IMR-90 (cell line): ENCODE results near the gene EHD4. TPM values are rescaled to one million over a fixed set of nuclear protein-coding genes. Genes with fewer than 3 reads are reported as not detected.

Experiments
- ATAC-seq: fragments of 200-7000 bp; cut with Tn5 transposase; 2 replicates; pipeline ENCODE4 v1.9.1; 2020; ENCODE audit warnings: low read depth, mild to moderate bottlenecking, moderate library complexity
- BruUV-seq: library from RNA; stranded (reverse); fragments of 400-500 nt; replicated peaks from 2 replicates; lab custom pipeline; 2021; lab: Mats Ljungman, UMichigan
- CTCF ChIA-PET: fragments of 300-600 bp; formaldehyde crosslinking; extraction: SDS; loops from one replicate; lab custom pipeline; 2021; ENCODE audit warnings: antibody characterized with exemption; lab: Yijun Ruan, JAX
- POLR2A ChIA-PET: fragments of 300-600 bp; sonication (Branson Sonifier 250); formaldehyde crosslinking; loops from one replicate; lab custom pipeline; 2022; ENCODE audit warnings: antibody characterized with exemption; ENCODE audit not compliant: unreplicated experiment; lab: Charles Lee
- DNase-seq: peaks from one replicate; pipeline ENCODE4 v3.0.0; 2013
- H2AFZ ChIP-seq: replicated peaks from 2 replicates; pipeline ENCODE3; 2013; ENCODE audit warnings: low read length, mild to moderate bottlenecking; ENCODE audit not compliant: poor library complexity
- H2AK5ac ChIP-seq: 2 replicates; pipeline ENCODE4 v1.6.1; 2013; ENCODE audit warnings: low read depth, low read length, inconsistent platforms
- H2AK9ac ChIP-seq: replicated peaks from 2 replicates; pipeline ENCODE3; 2013; ENCODE audit warnings: mild to moderate bottlenecking, low read depth, low read length, moderate library complexity; ENCODE audit not compliant: poor library complexity
- H2BK120ac ChIP-seq: 2 replicates; pipeline ENCODE4 v1.6.1; 2013; ENCODE audit warnings: low read depth, low read length, inconsistent platforms
- H2BK15ac ChIP-seq: 3 replicates; pipeline ENCODE4 v1.6.1; 2013; ENCODE audit warnings: low read depth, low read length, inconsistent platforms
- H2BK20ac ChIP-seq: 2 replicates; pipeline ENCODE4 v1.6.1; 2013; ENCODE audit warnings: low read depth, mild to moderate bottlenecking, inconsistent platforms, low read length, moderate library complexity
- H2BK5ac ChIP-seq: 2 replicates; pipeline ENCODE4 v1.6.1; 2013; ENCODE audit warnings: mild to moderate bottlenecking, low read depth, low read length, inconsistent platforms; ENCODE audit not compliant: poor library complexity, severe bottlenecking
- H3K14ac ChIP-seq: replicated peaks from 2 replicates; pipeline ENCODE4 v1.6.1; 2013; ENCODE audit warnings: low read depth, low read length, inconsistent platforms
- H3K18ac ChIP-seq: 2 replicates; pipeline ENCODE4 v1.6.1; 2013; ENCODE audit warnings: low read depth, low read length, control low read depth
- H3K23ac ChIP-seq: 2 replicates; pipeline ENCODE4 v1.6.1; 2013; ENCODE audit warnings: low read depth, low read length, inconsistent platforms
- H3K27ac ChIP-seq: 2 replicates; pipeline ENCODE4 v1.5.1; 2013; ENCODE audit warnings: mild to moderate bottlenecking, control low read depth, low read length; ENCODE audit not compliant: insufficient read depth
- H3K27me3 ChIP-seq: 2 replicates; pipeline ENCODE4 v1.6.1; 2013; ENCODE audit warnings: low read length; ENCODE audit not compliant: control insufficient read depth, insufficient read depth
- H3K36me3 ChIP-seq: 2 replicates; pipeline ENCODE4 v1.6.1; 2013; ENCODE audit warnings: low read length, mixed read lengths; ENCODE audit not compliant: control insufficient read depth, insufficient read depth
- H3K4ac ChIP-seq: 2 replicates; pipeline ENCODE4 v1.6.1; 2013; ENCODE audit warnings: low read depth, low read length, inconsistent platforms
- H3K4me1 ChIP-seq: 2 replicates; pipeline ENCODE4 v1.6.1; 2013; ENCODE audit warnings: low read length, mixed read lengths; ENCODE audit not compliant: control insufficient read depth, insufficient read depth
- H3K4me2 ChIP-seq: 2 replicates; pipeline ENCODE4 v1.6.1; 2013; ENCODE audit warnings: low read depth, mild to moderate bottlenecking, control low read depth, low read length, moderate library complexity
- H3K4me3 ChIP-seq: 2 replicates; pipeline ENCODE4 v1.5.1; 2013; ENCODE audit warnings: low read depth, mild to moderate bottlenecking, control low read depth, low read length, moderate library complexity; ENCODE audit not compliant: insufficient read depth
- H3K56ac ChIP-seq: 2 replicates; pipeline ENCODE4 v1.6.1; 2013; ENCODE audit warnings: low read length, inconsistent platforms; ENCODE audit not compliant: insufficient read depth; ENCODE audit errors: extremely low read depth
- H3K79me1 ChIP-seq, 2 experiments: 2 replicates each; pipeline ENCODE4 v1.6.1; 2013; ENCODE audit warnings: low read length in 2 of 2, inconsistent platforms in 1 of 2, low read depth in 1 of 2
- H3K9ac ChIP-seq: 2 replicates; pipeline ENCODE4 v1.6.1; 2013; ENCODE audit warnings: low read depth, low read length, control low read depth
- H3K9me1 ChIP-seq: 2 replicates; pipeline ENCODE4 v1.6.1; 2013; ENCODE audit warnings: low read length, inconsistent platforms; ENCODE audit not compliant: insufficient read depth
- H3K9me3 ChIP-seq: 2 replicates; pipeline ENCODE4 v1.6.1; 2013; ENCODE audit warnings: low read length; ENCODE audit not compliant: control insufficient read depth, insufficient read depth
- H4K20me1 ChIP-seq: 2 replicates; pipeline ENCODE4 v1.6.1; 2013; ENCODE audit warnings: low read length, inconsistent platforms; ENCODE audit not compliant: insufficient read depth
- H4K5ac ChIP-seq: 2 replicates; pipeline ENCODE4 v1.6.1; 2013; ENCODE audit warnings: mild to moderate bottlenecking, low read depth, low read length, control low read depth
- H4K8ac ChIP-seq, 2 experiments: 2 replicates each; pipeline ENCODE4 v1.6.1; 2013; ENCODE audit warnings: low read depth in 2 of 2, low read length in 2 of 2, control low read depth in 1 of 2, inconsistent platforms in 1 of 2
- H4K91ac ChIP-seq: 2 replicates; pipeline ENCODE4 v1.6.1; 2013; ENCODE audit warnings: low read depth, low read length, inconsistent platforms; ENCODE audit not compliant: insufficient read depth
- NFE2L2 ChIP-seq: fragments of 150-350 bp; IDR thresholded peaks from 2 replicates; pipeline ENCODE4 v1.6.1; 2016; ENCODE audit warnings: low read depth, mild to moderate bottlenecking, low read length
- RFX5 ChIP-seq: IDR thresholded peaks from 2 replicates; pipeline ENCODE4 v1.8.0; 2012; ENCODE audit warnings: low read depth, mild to moderate bottlenecking, low read length, moderate library complexity
- WGBS, 2 experiments: methylation state at CpG; one replicate each; pipeline versions ENCODE4 v1.1.5 to v1.1.7; 2013; ENCODE audit warnings: missing lambda C conversion rate in 2 of 2; ENCODE audit not compliant: insufficient read length in 1 of 2; ENCODE audit errors: extremely low coverage in 2 of 2; 5-methylcytosine and 5-hydroxymethylcytosine counted together
- dilution Hi-C: fragments of 300-500 bp; cut with HindIII; formaldehyde crosslinking; loops from one replicate; pipeline ENCODE4 v1.14.3; 2018; ENCODE audit warnings: low sequenced_read_pairs; ENCODE audit not compliant: unreplicated experiment
- in situ Hi-C: fragments of 300-500 bp; cut with MboI; formaldehyde crosslinking; loops from 3 replicates; pipeline ENCODE4 v1.14.3; 2019; ENCODE audit warnings: low sequenced_read_pairs, inconsistent platforms, mixed read lengths
- intact Hi-C: fragments of 100-400 bp; cut with micrococcal nuclease; formaldehyde crosslinking; loops from 2 replicates; pipeline ENCODE4 v1.10.0; 2022
- polyA plus RNA-seq, 3 experiments: library from polyadenylated mRNA; depleted of rRNA; stranded (reverse); fragments of >200 nt; gene quantifications; 2 replicates each; pipeline ENCODE4 v1.2.3, GENCODE V29; 2012; ENCODE audit warnings: low replicate concordance in 1 of 3
- total RNA-seq: library from RNA; depleted of rRNA; stranded (reverse); fragments of >200 nt; gene quantifications from 2 replicates; pipeline ENCODE4 v1.2.3, GENCODE V29; 2012
- TF ChIP-seq, protein P1 (sequence below): fragments of 150-350 bp; IDR thresholded peaks from 2 replicates; pipeline ENCODE4 v1.6.1; 2016; ENCODE audit warnings: low read depth, mild to moderate bottlenecking, low read length, moderate library complexity, borderline replicate concordance

Gene EHD4
- total and polyA plus RNA-seq, 2 of the 4 experiments (the other 2 are of a cell fraction) = 21.0 to 29.0 TPM

DNA sequence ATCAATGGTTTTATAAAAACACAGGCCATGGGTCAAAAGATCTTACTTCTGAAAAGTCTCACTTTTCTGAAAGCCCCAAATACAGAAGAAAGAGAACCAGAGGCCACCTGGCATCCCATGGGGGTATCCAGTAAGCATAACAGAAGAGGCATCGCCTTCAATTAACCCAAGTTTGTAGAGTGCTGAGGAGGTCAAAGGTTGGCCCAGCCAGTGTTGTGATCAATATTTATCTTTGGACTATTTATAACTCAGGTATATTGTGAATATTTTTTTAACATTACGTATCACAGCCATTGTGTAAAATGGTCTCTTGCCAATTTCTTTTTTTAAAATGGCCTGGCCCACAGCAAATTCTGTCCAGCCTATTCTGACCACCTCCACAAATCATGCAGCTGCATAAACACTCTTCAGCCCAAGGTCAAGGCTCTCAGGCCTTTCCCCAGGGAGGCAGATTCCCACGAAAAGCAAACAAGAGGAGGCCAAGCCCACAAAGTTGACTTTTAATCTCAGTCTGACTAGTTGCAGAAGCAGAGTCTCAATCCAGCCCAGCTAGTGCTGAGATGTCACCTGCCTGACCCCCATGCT is 52.3 kb downstream of the EHD4 start (continued):
- TF ChIP-seq, protein P1, sequence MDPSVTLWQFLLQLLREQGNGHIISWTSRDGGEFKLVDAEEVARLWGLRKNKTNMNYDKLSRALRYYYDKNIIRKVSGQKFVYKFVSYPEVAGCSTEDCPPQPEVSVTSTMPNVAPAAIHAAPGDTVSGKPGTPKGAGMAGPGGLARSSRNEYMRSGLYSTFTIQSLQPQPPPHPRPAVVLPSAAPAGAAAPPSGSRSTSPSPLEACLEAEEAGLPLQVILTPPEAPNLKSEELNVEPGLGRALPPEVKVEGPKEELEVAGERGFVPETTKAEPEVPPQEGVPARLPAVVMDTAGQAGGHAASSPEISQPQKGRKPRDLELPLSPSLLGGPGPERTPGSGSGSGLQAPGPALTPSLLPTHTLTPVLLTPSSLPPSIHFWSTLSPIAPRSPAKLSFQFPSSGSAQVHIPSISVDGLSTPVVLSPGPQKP = no peak

DNA sequence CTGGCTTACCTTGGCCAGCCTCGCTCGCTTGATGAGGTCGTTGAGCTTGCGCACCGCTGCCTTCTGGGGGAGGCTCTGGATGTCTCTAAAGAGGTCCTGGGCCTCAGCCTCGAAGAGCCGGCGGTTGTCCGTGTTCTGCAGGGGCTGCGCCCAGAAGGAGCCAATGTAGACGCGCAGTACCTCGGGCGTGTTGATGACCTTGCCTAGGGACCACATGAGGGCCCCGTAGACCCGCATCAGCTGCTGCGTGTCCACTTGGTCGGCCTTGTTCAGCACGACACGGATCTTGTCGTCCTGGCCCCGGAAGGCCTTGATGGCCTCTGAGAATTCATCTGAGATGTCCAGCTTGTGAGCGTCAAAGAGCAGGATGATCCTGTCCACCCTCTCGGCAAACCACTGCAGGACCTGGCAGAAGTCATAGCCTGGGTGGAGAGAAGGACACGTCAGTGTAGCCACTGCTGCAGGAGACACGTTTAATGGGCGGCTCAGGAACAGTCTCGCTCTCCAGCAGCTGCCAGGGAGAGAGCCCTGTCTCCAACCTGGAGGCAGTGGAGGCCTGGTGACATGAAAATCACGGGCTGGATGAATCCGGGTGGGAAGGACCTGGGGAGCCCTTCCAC is 53.0 kb downstream of the EHD4 start:
- peaks cover 7% of the 10 kb centered on the region for H3K36me3 ChIP-seq
- H2AK9ac ChIP-seq = peak overlapping the region; percentile 33
- H3K18ac ChIP-seq = no peak overlapping the region
- H2AFZ ChIP-seq = no peak overlapping the region
- dilution Hi-C loops (no loop called here), in situ Hi-C loops (no loop called here), intact Hi-C loops (no loop called here)
- no peak overlapping the region for H4K5ac ChIP-seq
- H3K4me2 ChIP-seq = no peak overlapping the region
- peaks cover 36% of the 10 kb centered on the region for H3K9me1 ChIP-seq
- DNase-seq = no peak
- no TSS peak for BruUV-seq
- H2BK120ac ChIP-seq = peak overlapping the region; percentile 50; the same call in 1 of the 2 replicates
- H3K23ac ChIP-seq = no peak overlapping the region
- peak overlapping the region; percentile 31; the same call in 1 of the 2 replicates for H4K91ac ChIP-seq
- H3K27me3 ChIP-seq = no peaks in the 10 kb centered on the region
- peak overlapping the region; percentile 32; the same call in 1 of the 3 replicates for H2BK15ac ChIP-seq
- no peak overlapping the region for H3K27ac ChIP-seq
- H4K20me1 ChIP-seq = peaks cover 24% of the 10 kb centered on the region
- peak overlapping the region; percentile 49 for H3K4ac ChIP-seq
- H3K4me1 ChIP-seq = peaks cover 22% of the 10 kb centered on the region
- H3K56ac ChIP-seq = no peak overlapping the region
- H3K4me3 ChIP-seq = no peak overlapping the region
- no peak for ATAC-seq
- peaks cover 16 to 80% of the 10 kb centered on the region in 2 experiments for H3K79me1 ChIP-seq
- no peak overlapping the region for H3K9ac ChIP-seq
- H3K9me3 ChIP-seq = no peaks in the 10 kb centered on the region
- peak overlapping the region; percentile 51; the same call in 1 of the 2 replicates for H2BK20ac ChIP-seq
- ChIA-PET POLR2A (no interaction called here), CTCF (no interaction called here)
- WGBS, 2 experiments = 94% methylated on average over 26 of the region's 30 CpGs; no CpG with 5 or more reads in 1 of the 2 experiments
- peak overlapping the region; percentile 71; the same call in 1 of the 2 replicates for H2AK5ac ChIP-seq
- H2BK5ac ChIP-seq = no peak overlapping the region
- H3K14ac ChIP-seq = peak overlapping the region; percentile 27; the same call in 1 of the 2 replicates
- TF ChIP-seq RFX5 (no peak), NFE2L2 (no peak)
- TF ChIP-seq, protein P1 = no peak
- peak overlapping the region in 1 of 2 experiments; percentile 1; a peak in 1 of 4 replicates for H4K8ac ChIP-seq
